HepG2 (cell line): ENCODE measurements around the gene SHPK. TPM values are rescaled to one million over a fixed set of nuclear protein-coding genes. Genes with fewer than 3 reads are reported as not detected.
A peak's percentile ranks its signal among the peaks of the same experiment; 100 is the strongest.

Experiments used
- ARID2 ChIP-seq: sonication (generic); formaldehyde crosslinking; IDR thresholded peaks from 2 replicates; pipeline ENCODE4 v1.8.1; 2022; ENCODE audit warnings: mild to moderate bottlenecking, missing genetic modification reagents, borderline replicate concordance
- CAMTA2 ChIP-seq: sonication (generic); formaldehyde crosslinking; IDR thresholded peaks from 2 replicates; pipeline ENCODE4 v1.4.0; 2020; ENCODE audit warnings: mild to moderate bottlenecking, missing genetic modification reagents, borderline replicate concordance
- IRF9 ChIP-seq: sonication (generic); formaldehyde crosslinking; IDR thresholded peaks from 2 replicates; pipeline ENCODE4 v1.8.0; 2022; ENCODE audit warnings: missing genetic modification reagents, mild to moderate bottlenecking, borderline replicate concordance
- NCOA5 ChIP-seq: sonication (generic); formaldehyde crosslinking; IDR thresholded peaks from 2 replicates; pipeline ENCODE4 v1.4.0; 2020; ENCODE audit warnings: missing genetic modification reagents
- PHF20 ChIP-seq: sonication (generic); formaldehyde crosslinking; IDR thresholded peaks from 2 replicates; pipeline ENCODE4 v1.5.0; 2020; ENCODE audit warnings: mild to moderate bottlenecking, missing genetic modification reagents
- RARG ChIP-seq: sonication (generic); formaldehyde crosslinking; IDR thresholded peaks from 2 replicates; pipeline ENCODE4 v1.4.0; 2020; ENCODE audit warnings: low read depth, mild to moderate bottlenecking, missing genetic modification reagents
- STAG1 ChIP-seq: sonication (generic); formaldehyde crosslinking; IDR thresholded peaks from 2 replicates; pipeline ENCODE4 v1.4.0; 2020; ENCODE audit warnings: missing genetic modification reagents
- YEATS4 ChIP-seq: sonication (generic); formaldehyde crosslinking; IDR thresholded peaks from 2 replicates; pipeline ENCODE4 v1.4.0; 2020; ENCODE audit warnings: missing genetic modification reagents, borderline replicate concordance
- ZC3H13 ChIP-seq: sonication (generic); formaldehyde crosslinking; IDR thresholded peaks from 2 replicates; pipeline ENCODE4 v1.8.1; 2023; ENCODE audit warnings: mild to moderate bottlenecking, missing genetic modification reagents, moderate library complexity
- ZKSCAN5 ChIP-seq: sonication (generic); formaldehyde crosslinking; IDR thresholded peaks from 2 replicates; pipeline ENCODE4 v1.5.1; 2020; ENCODE audit warnings: mild to moderate bottlenecking, missing genetic modification reagents
- ZNF329 ChIP-seq: sonication (generic); formaldehyde crosslinking; IDR thresholded peaks from 2 replicates; pipeline ENCODE4 v1.9.0; 2021; ENCODE audit warnings: low read depth, mild to moderate bottlenecking, missing genetic modification reagents
- ZNF746 ChIP-seq: sonication (generic); formaldehyde crosslinking; IDR thresholded peaks from 2 replicates; pipeline ENCODE4 v1.8.0; 2022; ENCODE audit warnings: mild to moderate bottlenecking, missing genetic modification reagents
- ZNF770 ChIP-seq: sonication (generic); formaldehyde crosslinking; IDR thresholded peaks from 2 replicates; pipeline ENCODE4 v1.5.0; 2020; ENCODE audit warnings: mild to moderate bottlenecking, missing genetic modification reagents
- ZNF777 ChIP-seq: sonication (generic); formaldehyde crosslinking; IDR thresholded peaks from 2 replicates; pipeline ENCODE4 v1.4.0; 2020; ENCODE audit warnings: missing genetic modification reagents
- polyA plus RNA-seq, 8 experiments: library from polyadenylated mRNA; depleted of rRNA in 3 of 8; stranded (reverse) in 7 of 8; unstranded in 1 of 8; fragments of >200 nt; fragmentation: Illumina TruSeq in 4 of 8; extraction: Trizol in 4 of 8; gene quantifications; 2 replicates each; pipeline versions ENCODE4 v1.2.1 to v1.2.3, GENCODE V29; 2011 to 2016; ENCODE audit warnings: low read depth in 4 of 8, missing spikeins in 1 of 8, mixed read lengths in 1 of 8; ENCODE audit not compliant: insufficient read depth in 1 of 8
- total RNA-seq, 5 experiments: library from RNA; depleted of rRNA; stranded (reverse); fragments of >200 nt; fragmentation: Illumina TruSeq; extraction: Trizol; gene quantifications; 2 replicates each; pipeline ENCODE4 v1.2.3, GENCODE V29; 2016; ENCODE audit warnings: low read depth in 1 of 5
- TF ChIP-seq, protein P1 (sequence below), 2 experiments: sonication (generic) in 1 of 2; formaldehyde crosslinking in 1 of 2; IDR thresholded peaks; 2 replicates each; pipeline versions ENCODE4 v1.6.1 to v1.9.0; 2014 to 2022; ENCODE audit warnings: antibody characterized with exemption in 1 of 2, borderline replicate concordance in 1 of 2, inconsistent platforms in 1 of 2, low read depth in 1 of 2, missing genetic modification reagents in 1 of 2
- TF ChIP-seq, protein P2 (sequence below): sonication (generic); formaldehyde crosslinking; IDR thresholded peaks from 2 replicates; pipeline ENCODE4 v1.4.0; 2020; ENCODE audit warnings: missing genetic modification reagents, borderline replicate concordance

Gene SHPK
- total and polyA plus RNA-seq, 2 of the 13 experiments (the other 11 are each of a cell fraction or from before 2014, with no cell fraction given) = 16.2 to 30.9 TPM

DNA sequence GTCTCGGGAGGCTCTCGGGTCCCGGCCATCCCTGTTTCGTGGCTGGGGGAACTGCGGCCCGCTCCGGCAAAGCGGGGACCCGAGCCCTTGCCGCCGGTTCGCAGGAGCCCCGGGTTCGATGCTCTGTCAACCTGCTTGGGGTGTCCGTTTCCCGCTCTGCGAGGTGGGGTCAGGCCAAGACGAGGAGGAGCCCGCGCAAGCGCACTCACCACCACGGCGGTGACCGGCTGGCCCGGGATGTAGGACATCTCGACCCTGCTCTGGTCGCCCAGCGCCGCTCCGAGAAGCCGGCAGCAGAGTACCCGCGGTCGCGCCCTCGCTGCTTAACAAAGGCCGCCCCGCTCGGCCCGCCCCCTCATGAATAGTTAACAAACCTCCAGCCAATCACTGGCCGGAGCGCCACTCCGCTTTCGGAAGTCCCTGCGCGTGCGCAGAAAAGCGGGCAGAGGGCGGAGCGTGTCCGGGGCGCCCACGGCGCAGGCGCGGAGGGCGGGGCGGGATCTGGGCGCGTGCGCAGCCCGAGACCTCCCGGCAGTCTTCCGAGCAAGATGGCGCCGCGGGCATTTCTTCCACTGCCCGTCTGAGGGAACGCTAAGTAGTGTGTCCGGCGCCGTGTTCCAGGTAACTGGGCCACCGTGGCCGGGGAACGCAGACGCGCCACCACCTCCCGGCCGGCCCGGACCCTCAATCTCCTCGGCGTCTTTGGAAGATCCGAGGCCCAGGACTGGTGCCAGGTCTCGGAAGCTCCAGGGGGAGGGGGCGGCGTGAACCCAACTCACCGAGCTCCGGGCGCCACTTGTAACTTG lies 32.4 kb upstream of the SHPK start, which contains the start of the genes EMC6 and TAX1BP3 (continued):
- TF ChIP-seq, protein P1, sequence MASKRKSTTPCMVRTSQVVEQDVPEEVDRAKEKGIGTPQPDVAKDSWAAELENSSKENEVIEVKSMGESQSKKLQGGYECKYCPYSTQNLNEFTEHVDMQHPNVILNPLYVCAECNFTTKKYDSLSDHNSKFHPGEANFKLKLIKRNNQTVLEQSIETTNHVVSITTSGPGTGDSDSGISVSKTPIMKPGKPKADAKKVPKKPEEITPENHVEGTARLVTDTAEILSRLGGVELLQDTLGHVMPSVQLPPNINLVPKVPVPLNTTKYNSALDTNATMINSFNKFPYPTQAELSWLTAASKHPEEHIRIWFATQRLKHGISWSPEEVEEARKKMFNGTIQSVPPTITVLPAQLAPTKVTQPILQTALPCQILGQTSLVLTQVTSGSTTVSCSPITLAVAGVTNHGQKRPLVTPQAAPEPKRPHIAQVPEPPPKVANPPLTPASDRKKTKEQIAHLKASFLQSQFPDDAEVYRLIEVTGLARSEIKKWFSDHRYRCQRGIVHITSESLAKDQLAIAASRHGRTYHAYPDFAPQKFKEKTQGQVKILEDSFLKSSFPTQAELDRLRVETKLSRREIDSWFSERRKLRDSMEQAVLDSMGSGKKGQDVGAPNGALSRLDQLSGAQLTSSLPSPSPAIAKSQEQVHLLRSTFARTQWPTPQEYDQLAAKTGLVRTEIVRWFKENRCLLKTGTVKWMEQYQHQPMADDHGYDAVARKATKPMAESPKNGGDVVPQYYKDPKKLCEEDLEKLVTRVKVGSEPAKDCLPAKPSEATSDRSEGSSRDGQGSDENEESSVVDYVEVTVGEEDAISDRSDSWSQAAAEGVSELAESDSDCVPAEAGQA (IDR thresholded peaks at IDR 0.05; ENCODE audit: low read depth) = no peak
- TF ChIP-seq, protein P1 (CRISPR knock-in tag; IDR thresholded peaks at IDR 0.05; ENCODE audit: borderline replicate concordance) = 0 out of 2 replicates have a peak, but pooled peaks have one; percentile 54
- TF ChIP-seq ZNF777 (CRISPR knock-in tag) = peak; percentile 76
- TF ChIP-seq YEATS4 = peak; percentile 76
- no peak for TF ChIP-seq ZC3H13 (CRISPR knock-in tag)
- 0 out of 2 replicates have a peak, but pooled peaks have one; percentile 61 for TF ChIP-seq CAMTA2 (CRISPR knock-in tag)
- TF ChIP-seq ZNF746 = peak; percentile 18; the same call in 1 of the 2 replicates
- TF ChIP-seq IRF9 (CRISPR knock-in tag) = peak; percentile 52; the same call in 1 of the 2 replicates
- peak; percentile 37; the same call in 1 of the 2 replicates for TF ChIP-seq ZNF770 (CRISPR knock-in tag)
- TF ChIP-seq ZNF329 = 0 out of 2 replicates have a peak, but pooled peaks have one; percentile 50
- no peak for TF ChIP-seq ARID2 (CRISPR knock-in tag)
- no peak for TF ChIP-seq NCOA5 (CRISPR knock-in tag)
- TF ChIP-seq, protein P2, sequence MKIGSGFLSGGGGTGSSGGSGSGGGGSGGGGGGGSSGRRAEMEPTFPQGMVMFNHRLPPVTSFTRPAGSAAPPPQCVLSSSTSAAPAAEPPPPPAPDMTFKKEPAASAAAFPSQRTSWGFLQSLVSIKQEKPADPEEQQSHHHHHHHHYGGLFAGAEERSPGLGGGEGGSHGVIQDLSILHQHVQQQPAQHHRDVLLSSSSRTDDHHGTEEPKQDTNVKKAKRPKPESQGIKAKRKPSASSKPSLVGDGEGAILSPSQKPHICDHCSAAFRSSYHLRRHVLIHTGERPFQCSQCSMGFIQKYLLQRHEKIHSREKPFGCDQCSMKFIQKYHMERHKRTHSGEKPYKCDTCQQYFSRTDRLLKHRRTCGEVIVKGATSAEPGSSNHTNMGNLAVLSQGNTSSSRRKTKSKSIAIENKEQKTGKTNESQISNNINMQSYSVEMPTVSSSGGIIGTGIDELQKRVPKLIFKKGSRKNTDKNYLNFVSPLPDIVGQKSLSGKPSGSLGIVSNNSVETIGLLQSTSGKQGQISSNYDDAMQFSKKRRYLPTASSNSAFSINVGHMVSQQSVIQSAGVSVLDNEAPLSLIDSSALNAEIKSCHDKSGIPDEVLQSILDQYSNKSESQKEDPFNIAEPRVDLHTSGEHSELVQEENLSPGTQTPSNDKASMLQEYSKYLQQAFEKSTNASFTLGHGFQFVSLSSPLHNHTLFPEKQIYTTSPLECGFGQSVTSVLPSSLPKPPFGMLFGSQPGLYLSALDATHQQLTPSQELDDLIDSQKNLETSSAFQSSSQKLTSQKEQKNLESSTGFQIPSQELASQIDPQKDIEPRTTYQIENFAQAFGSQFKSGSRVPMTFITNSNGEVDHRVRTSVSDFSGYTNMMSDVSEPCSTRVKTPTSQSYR (CRISPR knock-in tag) = no peak
- no peak for TF ChIP-seq ZKSCAN5
- peak; percentile 61; the same call in 1 of the 2 replicates for TF ChIP-seq PHF20
- TF ChIP-seq STAG1 (CRISPR knock-in tag) = no peak
- TF ChIP-seq RARG (CRISPR knock-in tag) = no peak; the same call in 1 of the 2 replicates
